ENCODE measurements around the gene SPAG9.

SPAG9 gene

GRCh38 chr17:50967795-50968194 lies 152.9 kb downstream of the SPAG9 start:
- Histone ChIP-seq H3K27ac (ENCODE audit: low read length) (no peak overlapping the region), H3K9me2 (replicated peaks; ENCODE audit: insufficient read depth, low read length) (no peaks in the 10 kb centered on the region), H3K4me1 (ENCODE audit: low read length) (no peaks in the 10 kb centered on the region), H3K36me3 (replicated peaks; ENCODE audit: insufficient read depth, low read length) (no peaks in the 10 kb centered on the region), H3K9ac (ENCODE audit: low read length) (no peak overlapping the region), H4K20me1 (ENCODE audit: insufficient read depth, low read length) (no peaks in the 10 kb centered on the region), H3K27me3 (replicated peaks; ENCODE audit: insufficient read depth, low read length) (no peaks in the 10 kb centered on the region), H3K79me2 (ENCODE audit: low read length) (no peaks in the 10 kb centered on the region), H3K9me3 (replicated peaks; ENCODE audit: insufficient read depth, low read length) (no peaks in the 10 kb centered on the region), H3F3A (ENCODE audit: insufficient read depth, low read length) (no peaks in the 10 kb centered on the region), H3K4me2 (ENCODE audit: low read depth, low read length) (no peak overlapping the region), H2AFZ (ENCODE audit: low read length) (no peak overlapping the region), H3K4me3 (ENCODE audit: low read length) (no peak overlapping the region)
- TF ChIP-seq EZH2 (optimal IDR thresholded peaks at IDR 0.05; ENCODE audit: low read depth, low read length) (no peak), CTCF (IDR thresholded peaks at IDR 0.05; ENCODE audit: low read length) (no peak), EZH2phosphoT487 (IDR thresholded peaks at IDR 0.05; ENCODE audit: low read length) (no peak)
- no peak for DNase-seq

- H3K4me3 ChIP-seq (ENCODE audit: low read length) = no peak overlapping the region
- no peaks in the 10 kb centered on the region for H3K9me2 ChIP-seq (replicated peaks; ENCODE audit: insufficient read depth, low read length)
- H3K4me1 ChIP-seq (ENCODE audit: low read length) = no peaks in the 10 kb centered on the region
- H3K9ac ChIP-seq (ENCODE audit: low read length) = no peak overlapping the region
- no peaks in the 10 kb centered on the region for H3F3A ChIP-seq (ENCODE audit: insufficient read depth, low read length)
- DNase-seq = no peak
- H3K79me2 ChIP-seq (ENCODE audit: low read length) = no peaks in the 10 kb centered on the region
- H3K27ac ChIP-seq (ENCODE audit: low read length) = no peak overlapping the region
- H3K27me3 ChIP-seq (replicated peaks; ENCODE audit: insufficient read depth, low read length) = no peaks in the 10 kb centered on the region
- H4K20me1 ChIP-seq (ENCODE audit: insufficient read depth, low read length) = no peaks in the 10 kb centered on the region
- H3K4me2 ChIP-seq (ENCODE audit: low read depth, low read length) = no peak overlapping the region
- H3K9me3 ChIP-seq (replicated peaks; ENCODE audit: insufficient read depth, low read length) = no peaks in the 10 kb centered on the region
- no peaks in the 10 kb centered on the region for H3K36me3 ChIP-seq (replicated peaks; ENCODE audit: insufficient read depth, low read length)
- TF ChIP-seq EZH2phosphoT487 (IDR thresholded peaks at IDR 0.05; ENCODE audit: low read length) (no peak), CTCF (IDR thresholded peaks at IDR 0.05; ENCODE audit: low read length) (no peak), EZH2 (optimal IDR thresholded peaks at IDR 0.05; ENCODE audit: low read depth, low read length) (no peak)
- H2AFZ ChIP-seq (ENCODE audit: low read length) = no peak overlapping the region
These were observed 154.5 kb downstream of the SPAG9 start for GRCh38 chr17:50966163-50966666.

- Histone ChIP-seq H3K4me3 (ENCODE audit: low read length) (no peak overlapping the region), H3K9me2 (replicated peaks; ENCODE audit: insufficient read depth, low read length) (no peaks in the 10 kb centered on the region), H3K4me1 (ENCODE audit: low read length) (peaks cover 21% of the 10 kb centered on the region), H2AFZ (ENCODE audit: low read length) (no peak overlapping the region), H3K79me2 (ENCODE audit: low read length) (no peaks in the 10 kb centered on the region), H3K4me2 (ENCODE audit: low read depth, low read length) (no peak overlapping the region), H4K20me1 (ENCODE audit: insufficient read depth, low read length) (no peaks in the 10 kb centered on the region), H3K27ac (ENCODE audit: low read length) (no peak overlapping the region), H3K27me3 (replicated peaks; ENCODE audit: insufficient read depth, low read length) (no peaks in the 10 kb centered on the region), H3F3A (ENCODE audit: insufficient read depth, low read length) (peaks cover 13% of the 10 kb centered on the region), H3K9ac (ENCODE audit: low read length) (no peak overlapping the region), H3K36me3 (replicated peaks; ENCODE audit: insufficient read depth, low read length) (no peaks in the 10 kb centered on the region), H3K9me3 (replicated peaks; ENCODE audit: insufficient read depth, low read length) (no peaks in the 10 kb centered on the region)
- DNase-seq = no peak
- TF ChIP-seq EZH2phosphoT487 (IDR thresholded peaks at IDR 0.05; ENCODE audit: low read length) (no peak), EZH2 (optimal IDR thresholded peaks at IDR 0.05; ENCODE audit: low read depth, low read length) (no peak), CTCF (IDR thresholded peaks at IDR 0.05; ENCODE audit: low read length) (no peak)
These were observed 157.5 kb downstream of the SPAG9 start for GRCh38 chr17:50963139-50963538.

Data from MM.1S (cell line).